GM18498 (cell line): ENCODE measurements around the gene OPRL1.

Source experiments
- ATAC-seq: cut with Tn5 transposase; IDR thresholded peaks from one replicate; pipeline ENCODE4 v1.9.1; 2021; ENCODE audit warnings: mild to moderate bottlenecking, moderate library complexity; ENCODE audit not compliant: unreplicated experiment

OPRL1 gene

DNA sequence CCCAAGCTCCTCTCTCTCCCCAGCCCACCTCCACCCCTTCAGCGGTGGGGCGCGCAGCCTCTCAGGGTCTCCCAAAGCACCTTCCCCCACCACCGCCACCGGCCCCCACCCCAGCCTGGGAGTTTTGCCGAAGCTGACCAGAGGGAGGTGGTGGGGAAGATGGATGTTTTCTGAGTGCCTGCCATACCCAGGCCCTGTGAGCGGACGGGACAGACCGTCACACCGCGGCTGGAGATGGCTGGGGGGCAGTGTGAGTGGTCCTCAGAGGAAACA lies 38.2 kb upstream of the OPRL1 start:
- ATAC-seq, result no peak

DNA sequence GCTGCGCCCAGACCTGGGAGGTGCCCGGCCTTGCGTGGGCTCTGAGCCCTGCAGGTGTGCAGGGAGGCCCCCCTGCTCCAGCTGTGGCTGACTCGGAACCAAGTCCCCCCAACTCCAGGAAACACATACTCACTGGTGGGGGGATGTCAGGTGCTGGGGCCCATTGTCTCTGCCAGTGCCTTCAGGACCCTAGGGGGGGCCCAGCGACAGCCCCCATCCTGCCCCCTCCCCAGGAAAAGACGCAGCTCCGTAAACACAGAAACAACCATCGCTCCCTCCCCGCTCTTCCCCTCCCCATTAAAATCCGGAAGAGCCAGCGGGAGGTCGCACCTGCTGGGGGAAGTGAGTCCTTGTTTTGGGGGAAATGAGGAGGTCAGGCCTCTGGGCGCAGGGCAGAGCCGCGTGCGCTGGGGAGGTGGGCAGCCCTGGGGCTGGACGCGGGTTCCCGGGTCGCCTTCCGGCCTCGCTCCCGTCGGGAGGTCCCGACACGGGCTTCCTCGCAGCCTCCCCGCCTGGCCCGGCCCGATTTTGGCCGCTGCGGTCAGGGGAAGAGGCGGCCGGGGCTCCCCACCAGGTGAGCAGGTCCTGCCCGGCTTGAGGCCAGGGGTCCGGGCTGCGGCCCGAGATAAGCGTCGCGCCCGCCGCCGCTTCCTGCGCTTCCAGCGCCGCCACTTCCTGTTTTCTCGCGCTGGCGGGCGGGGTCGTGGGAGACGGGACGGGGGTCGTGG lies 37.7 kb upstream of the OPRL1 start:
- ATAC-seq, result no peak

DNA sequence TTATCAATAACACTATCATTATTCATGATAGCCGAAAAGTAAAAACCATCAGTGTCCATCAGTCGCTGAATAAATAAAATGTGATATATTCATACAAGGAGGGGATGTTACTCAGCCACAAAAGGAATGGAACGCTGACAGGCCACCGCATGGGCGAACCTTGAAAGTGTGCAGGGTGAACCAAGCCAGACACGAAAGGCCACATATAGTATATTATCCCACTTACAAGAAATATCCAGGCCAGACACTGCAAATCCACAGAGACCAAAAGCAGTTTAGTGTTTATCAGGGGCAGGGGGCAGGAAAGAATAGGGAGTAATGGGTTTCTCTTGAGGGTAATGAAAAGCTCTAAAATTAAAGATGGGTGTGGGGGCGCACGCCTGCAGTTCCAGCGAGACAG lies 36.1 kb upstream of the OPRL1 start:
- no peak for ATAC-seq

DNA sequence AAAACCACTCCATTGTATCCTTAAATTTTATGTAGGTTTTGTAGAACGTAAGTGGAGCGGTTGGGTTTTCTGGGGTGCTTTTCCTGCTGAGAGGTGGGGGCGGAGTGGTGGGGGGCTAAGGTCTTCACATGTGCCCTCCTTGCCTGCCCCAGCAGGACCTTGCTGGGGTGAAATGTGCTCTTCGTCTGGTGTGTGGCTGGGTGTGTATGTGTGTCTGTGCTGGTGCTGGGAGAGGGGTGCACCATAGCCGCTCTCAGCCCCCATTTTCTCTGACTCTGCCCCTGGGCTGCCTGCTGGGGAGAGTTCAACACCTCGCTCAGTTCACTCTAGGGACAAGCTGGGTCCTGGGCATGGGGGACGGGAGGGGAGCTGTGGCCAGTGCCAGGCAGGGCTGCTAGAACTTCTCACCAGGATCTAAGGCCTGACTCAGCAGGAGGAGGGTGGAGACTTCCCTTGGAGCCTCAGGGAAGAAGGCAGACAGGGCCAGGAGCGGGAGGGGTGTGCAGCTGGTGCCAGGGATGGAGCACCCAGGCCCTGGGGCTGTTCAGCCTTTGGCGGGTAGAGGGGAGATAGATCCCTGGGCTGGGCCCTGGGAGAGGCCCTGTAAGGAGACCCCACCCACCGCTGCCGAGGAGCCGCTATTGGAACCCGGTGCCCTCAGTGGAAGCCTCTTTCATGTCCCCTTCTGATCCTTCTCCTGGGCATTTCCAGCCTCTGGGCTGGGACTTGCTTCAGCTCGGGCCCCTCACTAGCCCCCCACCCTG lies 35.2 kb upstream of the OPRL1 start:
- no peak for ATAC-seq

DNA sequence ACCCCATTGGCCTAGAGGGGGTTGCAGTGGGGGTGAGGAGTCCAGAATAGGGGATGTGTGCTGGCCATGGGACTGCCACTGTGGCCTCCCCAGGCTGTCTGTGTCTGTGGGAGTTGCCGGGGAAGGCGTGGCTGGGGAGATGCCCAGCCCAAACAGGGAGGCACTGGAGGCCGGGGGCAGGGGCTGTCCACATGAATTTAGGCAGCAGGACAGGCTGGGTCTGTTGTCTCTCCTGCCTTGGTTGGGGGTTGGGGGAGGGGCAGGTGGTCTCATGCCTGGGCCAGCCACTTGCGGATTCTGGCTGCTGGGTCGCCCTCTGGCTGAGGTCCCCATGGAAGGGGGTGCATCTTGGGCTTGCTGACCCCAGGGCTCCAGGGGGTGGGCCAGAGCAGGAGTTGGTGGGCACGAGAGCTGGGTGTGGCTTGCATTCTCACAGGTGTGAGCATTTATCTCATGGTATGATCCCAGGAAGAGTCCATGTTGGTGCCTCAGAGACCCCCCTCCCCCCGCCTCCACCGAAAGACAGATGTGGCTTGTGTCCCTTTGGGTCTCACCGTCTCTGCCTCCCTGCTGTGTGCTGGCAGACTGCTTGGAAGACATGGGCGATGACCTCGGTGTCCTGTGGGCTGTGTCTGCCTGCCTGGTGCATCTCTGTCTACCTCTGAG lies 34.4 kb upstream of the OPRL1 start:
- no peak for ATAC-seq

DNA sequence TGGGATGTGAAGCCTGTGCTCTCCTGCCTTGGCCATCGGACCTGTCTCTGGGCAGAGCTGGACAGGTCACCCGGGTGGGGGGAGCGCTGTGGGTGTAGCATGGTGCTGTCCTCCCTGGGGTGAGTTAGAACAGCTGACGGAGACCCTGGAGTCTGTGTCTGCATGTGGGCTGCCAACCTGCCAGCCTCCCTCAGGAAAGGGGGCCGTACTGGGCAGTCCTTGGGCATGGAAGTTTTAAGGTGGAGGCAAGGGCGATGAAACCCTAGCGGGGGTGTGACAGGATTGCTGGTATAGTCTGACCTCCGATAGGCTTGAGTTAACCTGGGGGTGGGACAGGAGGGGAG lies 32.9 kb upstream of the OPRL1 start:
- ATAC-seq, result no peak

DNA sequence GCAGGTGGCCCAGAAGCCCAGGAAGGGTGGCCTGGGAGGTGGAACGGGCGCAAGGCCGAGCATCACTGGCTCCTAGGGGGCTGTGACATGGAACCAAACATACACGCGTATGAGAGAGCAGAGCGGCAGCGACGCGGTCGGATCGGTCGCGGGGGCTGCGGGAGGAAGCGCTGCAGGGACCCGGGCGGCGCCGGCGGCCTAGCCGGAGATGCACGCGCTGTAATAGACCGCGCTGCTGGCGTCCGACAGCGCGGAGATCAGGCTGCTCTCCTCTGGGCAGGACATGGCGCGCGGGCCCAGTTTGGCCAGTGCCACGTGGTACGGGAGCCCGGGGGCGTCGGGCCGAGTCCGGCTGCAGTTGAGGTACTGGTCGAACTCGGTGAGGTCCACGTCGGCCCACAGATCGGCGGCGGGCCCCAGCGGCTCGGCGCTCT lies 31.9 kb upstream of the OPRL1 start:
- no peak for ATAC-seq

DNA sequence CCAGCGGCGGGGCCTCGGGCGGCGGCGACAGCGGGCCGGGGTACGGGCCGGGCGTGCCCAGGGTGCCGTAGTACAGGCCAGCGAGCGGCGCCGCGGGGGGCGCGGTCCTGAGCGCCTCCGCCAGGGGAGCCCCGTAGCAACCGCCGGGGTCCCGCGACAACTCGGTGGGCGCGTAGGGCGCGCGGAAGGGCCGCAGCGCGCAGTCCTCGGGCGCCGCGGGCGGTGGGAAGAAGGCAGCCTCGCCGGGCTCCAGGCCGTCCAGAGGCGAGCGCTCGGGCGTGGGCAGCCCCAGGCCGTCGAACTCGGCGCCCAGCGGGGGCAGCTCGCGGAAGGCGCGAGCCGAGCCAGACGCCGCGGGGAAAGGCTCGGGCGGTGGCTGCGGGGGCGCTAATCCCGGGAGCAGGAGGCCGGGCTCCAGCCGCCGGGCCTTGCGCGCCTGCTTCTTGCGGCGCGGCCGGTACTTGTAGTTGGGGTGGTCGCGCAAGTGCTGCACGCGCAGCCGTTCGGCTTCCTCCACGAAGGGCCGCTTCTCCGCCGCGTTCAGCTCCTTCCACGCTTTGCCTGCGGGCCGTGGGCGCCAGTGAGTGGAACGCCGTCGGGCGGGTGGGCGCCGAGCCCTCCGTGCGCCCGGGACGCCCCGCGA lies 31.4 kb upstream of the OPRL1 start:
- ATAC-seq, result no peak

DNA sequence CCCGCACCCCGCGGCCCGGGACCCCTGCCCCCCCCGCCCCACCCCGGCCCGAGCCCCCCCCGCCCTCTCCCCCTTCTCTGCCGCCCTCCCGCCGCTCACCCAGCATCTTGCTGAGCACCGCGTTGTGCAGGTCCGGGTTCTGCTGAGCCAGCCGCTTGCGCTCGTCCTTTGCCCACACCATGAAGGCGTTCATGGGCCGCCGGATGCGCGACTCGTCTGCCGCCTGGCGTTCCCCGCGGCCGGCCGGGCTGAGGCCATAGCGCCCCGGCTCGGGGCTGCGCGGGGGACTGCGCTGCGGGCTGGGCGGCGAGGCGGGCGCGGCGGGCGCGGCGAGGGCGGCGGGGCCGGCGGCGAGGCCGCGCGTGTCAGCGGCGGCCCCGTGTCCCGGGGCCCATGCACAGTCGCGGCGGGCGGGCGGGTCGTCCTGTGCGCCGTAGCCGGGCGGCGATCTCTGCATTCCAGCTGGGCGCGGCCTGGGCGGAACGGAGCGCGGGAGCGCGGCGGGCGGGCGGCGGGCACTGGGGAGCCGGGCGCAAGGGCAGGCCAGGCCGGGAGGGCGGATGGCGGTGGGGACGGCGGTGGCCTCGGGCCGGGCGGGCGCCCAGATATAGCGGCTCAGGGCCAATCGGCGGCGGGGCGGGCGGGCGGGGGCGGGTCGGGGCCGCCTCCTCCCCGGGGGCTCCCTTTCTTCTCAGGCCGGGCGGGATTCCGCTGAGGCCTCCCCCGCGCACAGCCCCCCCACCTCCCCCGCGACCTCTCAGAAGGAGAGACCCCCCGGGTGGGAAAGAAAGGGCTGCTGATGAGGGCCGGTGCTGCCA lies 30.6 kb upstream of the OPRL1 start, which contains the start of gene SOX18:
Gene SOX18, minus strand, starts transcription at position 580 of the 818 bp plus-strand sequence. Its CDS starts 123 bp downstream, at position 457.
- no peak for ATAC-seq

DNA sequence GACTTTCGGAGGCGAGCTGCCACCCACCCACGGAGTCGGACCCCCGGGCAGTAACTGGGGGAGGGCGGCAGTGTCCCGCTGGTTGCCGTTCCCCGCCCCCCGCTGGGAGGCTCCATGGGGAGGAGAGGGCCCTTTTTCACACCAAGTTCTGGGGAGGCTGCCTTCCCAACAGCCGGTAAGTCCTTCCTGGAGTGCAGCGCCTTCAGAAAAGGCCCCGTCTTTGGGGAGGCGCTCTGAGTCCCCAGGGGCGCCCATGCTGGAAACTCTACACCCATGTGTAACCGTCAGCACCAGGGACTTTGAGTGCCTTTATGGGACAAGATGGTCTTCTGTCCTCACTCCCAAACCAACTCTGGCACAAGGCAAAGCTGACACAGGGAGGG lies 30.0 kb upstream of the OPRL1 start:
- no peak for ATAC-seq

DNA sequence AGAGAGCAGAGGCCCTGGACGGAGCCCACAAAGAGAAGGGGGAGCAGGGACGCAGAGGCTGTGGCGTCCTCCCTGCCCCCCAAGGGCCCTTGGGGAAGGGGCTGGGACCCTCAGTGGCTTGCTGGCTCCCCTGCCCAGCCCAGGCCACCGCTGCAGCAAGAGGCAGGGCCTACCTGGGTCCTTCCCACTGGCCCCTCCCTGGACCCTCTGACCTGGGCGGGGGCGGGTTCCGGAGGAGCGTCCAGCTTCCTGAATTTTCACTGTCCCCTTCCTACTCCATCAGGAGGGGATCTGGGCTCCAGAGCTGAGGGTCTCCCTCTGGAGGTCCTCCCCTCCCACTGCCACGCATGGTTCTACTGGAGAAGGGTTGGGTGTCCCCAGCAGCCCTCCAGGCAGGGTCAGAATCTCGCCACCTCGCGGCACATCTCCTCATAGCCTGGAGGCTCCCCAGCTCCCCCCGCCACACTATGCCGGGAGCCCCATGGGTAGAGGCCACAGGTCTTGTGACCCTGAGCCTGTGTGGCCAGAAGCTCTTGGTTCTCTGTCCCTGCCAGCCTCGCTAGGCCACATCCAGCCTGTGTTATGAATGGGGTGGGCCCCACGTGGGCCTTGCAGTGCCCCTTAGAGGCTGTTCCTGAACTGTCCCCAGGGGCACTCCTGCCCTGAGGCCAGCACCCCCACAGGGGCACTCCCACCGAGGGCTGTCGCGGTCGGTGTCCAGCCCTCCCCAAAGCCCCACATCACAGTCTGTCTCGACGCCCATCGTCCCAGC lies 29.4 kb upstream of the OPRL1 start:
- ATAC-seq, result no peak

DNA sequence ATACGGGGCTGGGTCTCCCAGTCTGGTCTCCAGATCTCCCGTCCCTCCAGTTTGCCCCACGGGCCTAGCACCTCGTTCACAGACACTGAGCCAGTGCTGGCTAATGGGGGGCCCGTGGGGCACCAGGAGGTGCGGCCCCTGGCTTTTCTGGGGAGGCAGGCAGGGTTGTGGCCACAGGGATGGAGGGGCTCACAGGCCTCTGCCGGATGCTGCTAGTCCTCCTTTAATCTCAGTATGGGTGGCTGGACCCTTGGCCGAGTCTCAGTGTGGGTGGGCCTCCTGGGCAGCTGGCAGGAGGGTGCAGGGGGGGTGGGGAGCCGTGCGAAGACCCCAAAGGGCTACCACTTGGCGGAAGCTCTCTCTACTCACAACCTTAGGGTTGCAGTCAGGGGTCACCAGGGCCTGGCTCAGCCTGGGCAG lies 28.8 kb upstream of the OPRL1 start:
- no peak for ATAC-seq

DNA sequence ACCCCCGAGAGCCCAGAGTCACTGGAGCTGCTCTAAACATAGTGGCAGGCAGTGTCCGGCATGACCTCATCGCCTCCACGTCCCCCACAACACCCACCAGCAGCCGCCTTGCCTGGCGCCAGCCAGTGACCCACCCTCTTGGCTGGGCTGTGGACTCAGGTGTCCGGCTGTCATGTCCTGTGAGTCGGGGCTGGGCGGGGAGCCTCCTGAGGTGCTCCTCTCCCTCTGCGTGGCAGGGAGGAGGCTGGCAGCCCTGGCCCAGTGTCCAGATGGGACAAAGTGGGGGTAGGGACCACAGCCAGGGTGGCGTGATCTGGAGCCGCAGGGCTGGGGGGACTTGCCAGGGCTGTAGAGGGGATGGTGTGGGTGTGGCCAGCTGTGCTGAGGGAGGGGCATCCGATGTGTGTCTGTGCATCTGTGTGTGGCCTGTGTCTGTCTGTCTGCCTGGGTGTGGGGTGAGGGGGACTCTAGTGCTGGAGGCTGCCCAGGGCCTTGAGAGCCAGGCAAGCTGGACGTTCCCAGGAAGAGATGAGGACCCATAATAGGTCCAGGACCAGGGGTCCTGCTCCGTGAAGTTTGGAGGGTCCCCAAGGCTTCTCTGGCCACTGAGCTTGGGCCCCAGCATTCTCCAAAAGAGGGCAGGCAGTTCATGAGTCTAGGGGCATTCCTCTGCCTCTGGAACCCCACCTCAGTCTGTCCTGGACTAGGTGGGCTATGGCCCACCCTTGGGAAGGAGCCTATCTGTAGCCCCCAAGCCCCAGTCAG lies 28.1 kb upstream of the OPRL1 start:
- no peak for ATAC-seq

DNA sequence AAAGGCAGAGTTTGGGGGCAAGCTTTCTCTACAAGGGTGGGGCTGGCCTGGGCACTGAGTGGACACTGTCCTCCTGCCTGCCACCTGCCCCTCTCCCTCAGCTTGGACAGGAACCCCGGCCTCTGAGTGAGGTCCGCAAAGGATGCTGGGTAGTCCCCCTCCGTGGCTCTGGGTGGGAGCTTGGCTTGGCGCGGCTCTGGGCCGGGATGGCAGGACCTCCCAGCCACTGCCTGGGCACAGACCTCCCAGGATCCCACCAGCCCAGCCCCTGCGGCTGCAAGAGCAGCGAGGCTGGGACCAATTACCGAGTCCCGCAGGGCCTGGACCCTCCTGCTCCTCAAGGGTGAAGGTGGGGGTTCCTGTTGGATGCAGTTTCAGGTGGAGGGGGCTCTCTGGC lies 27.6 kb upstream of the OPRL1 start:
- ATAC-seq, result no peak

DNA sequence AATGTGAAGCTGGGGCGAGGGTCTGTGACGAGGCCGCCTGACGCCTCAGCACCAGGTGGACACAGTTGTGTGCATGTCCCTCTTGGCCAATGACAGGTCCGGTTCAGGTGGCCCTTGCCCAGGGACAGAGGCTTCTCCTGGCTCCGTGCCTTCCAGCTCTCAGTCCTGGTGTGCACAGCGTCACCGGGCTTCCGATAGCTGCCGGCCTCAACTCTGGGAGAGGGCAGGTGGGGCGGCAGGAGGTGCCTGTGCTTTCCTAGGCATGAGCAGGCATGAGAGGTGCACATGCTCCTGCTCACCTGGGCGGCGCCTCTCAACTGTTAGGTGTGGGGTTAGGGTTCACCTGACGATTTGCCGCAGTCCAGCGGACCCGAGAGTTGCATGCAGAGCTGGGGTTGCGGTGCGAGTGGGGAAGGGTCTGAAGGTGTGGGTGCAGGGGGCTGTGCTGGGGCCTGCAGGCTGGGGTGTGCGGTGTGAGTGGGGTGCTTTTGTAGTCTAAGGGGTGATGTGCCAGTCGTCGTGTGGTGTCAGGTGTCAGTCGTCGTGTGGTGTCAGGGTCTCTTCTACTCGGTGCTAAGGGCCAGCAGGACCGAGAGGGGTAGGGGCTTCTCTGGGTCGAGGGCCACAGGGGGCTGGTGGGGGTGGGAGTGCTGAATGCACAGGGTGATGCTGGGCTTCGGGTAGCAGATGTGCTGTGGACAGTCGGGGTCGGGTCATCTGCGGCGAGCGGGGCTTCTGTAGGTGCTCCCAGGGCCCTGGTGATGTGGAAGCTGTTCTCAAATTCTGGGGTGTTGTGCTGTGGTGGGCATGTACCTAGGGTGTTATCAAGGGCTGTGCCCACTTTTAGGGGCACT lies 26.7 kb upstream of the OPRL1 start:
- ATAC-seq, result no peak

DNA sequence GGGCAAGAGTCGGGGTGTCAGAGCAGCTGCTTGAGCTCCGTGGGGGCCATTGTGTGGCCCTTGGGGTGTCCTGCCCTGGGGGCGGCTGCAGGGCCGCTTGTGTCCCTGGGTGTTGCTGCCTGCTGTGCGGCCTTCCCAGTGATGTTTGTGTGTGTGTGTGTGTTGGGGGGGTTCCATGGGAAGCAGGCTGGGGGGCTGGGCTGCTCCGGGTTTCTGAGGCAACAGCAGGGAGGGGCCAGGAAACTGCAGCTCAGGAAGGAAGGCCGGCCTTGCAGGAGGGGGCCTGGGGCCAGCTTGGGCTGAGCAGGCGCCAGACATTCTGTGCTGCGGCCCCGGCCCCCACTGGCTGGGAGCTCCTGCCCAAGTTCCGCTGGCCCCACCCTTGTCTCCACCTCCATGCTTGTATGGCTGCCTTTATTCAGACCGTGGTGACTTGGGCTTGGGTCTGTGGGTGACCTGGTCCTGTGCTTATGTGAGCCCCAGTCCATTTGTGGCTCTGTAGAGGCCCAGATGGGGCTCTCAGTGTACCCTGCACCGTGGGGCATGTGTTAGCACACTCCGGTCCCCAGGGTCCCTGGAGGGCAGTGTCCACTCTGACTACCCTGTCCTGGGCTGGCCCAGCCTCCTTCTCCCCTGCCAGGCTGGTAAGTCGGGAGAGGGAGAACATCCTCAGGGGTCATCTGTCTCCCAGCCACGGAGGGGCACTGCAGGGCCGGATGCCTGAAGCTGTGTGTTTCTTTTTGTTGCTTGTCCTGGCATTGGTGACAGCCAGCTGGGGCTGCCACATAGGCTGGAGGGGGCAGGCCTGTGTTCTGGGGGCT lies 25.8 kb upstream of the OPRL1 start:
- no peak for ATAC-seq

DNA sequence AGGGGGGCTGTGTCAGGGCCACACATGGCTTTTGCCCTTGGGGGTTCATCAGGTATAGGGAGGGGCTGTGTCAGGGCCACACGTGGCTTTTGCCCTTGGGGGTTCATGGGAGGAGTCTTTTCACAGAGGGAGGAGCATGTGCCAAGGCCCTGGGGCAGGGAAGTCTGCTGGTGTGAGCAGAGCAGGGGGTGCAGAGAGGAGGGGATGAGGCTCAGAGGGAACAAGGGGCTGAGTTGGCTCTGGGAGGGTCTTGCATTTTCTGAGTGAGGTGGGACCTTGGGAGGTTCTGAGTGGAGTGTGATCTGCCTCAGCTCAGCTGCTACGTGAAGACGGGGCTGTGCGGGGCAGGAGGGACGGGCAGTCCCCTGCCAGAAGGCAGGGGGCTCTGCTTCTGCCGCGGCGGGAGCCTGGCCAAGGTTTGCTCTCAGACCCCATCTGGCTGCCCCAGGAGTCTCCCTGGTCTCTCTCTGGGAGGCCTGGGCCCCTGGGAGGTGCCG lies 24.4 kb upstream of the OPRL1 start:
- no peak for ATAC-seq
